OCI-LY7 (cell line): ENCODE data around the gene PLPP4.

Experiments
- EZH2phosphoT487 ChIP-seq: fragments of 200-600 bp; sonication (generic); IDR thresholded peaks from 2 replicates; pipeline ENCODE4 v1.6.1; 2018; ENCODE audit warnings: low read depth, borderline replicate concordance, mild to moderate bottlenecking, mixed run types, antibody characterized with exemption, low read length, moderate library complexity, mixed read lengths
- TF ChIP-seq, protein P1 (sequence below): fragments of 200-600 bp; sonication (generic); conservative IDR thresholded peaks from 2 replicates; pipeline ENCODE4 v1.5.1; 2014; ENCODE audit warnings: mild to moderate bottlenecking, antibody characterized with exemption, low read length, moderate library complexity, mixed read lengths

DNA sequence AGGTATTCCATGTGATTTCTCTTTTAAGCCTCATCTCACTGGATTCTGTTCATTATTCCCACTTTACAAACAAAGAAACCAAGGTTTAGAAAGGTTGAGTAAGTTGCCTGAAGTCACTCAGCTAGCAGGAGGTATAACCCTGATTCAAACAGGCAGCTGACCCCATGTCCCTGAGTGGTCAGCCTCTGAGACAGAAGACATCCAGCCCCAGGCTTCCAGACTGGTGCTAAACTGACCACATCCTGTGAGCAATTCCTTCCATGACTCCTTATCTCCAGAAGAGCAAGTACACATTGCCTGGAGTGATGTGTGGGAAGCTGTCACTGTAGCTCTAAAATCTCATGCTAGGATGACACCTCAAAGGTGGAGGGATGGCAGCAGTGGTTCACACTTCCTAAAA is 3.7 kb downstream of the PLPP4 start:
- TF ChIP-seq, protein P1, sequence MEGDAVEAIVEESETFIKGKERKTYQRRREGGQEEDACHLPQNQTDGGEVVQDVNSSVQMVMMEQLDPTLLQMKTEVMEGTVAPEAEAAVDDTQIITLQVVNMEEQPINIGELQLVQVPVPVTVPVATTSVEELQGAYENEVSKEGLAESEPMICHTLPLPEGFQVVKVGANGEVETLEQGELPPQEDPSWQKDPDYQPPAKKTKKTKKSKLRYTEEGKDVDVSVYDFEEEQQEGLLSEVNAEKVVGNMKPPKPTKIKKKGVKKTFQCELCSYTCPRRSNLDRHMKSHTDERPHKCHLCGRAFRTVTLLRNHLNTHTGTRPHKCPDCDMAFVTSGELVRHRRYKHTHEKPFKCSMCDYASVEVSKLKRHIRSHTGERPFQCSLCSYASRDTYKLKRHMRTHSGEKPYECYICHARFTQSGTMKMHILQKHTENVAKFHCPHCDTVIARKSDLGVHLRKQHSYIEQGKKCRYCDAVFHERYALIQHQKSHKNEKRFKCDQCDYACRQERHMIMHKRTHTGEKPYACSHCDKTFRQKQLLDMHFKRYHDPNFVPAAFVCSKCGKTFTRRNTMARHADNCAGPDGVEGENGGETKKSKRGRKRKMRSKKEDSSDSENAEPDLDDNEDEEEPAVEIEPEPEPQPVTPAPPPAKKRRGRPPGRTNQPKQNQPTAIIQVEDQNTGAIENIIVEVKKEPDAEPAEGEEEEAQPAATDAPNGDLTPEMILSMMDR = no peak
- no peak for TF ChIP-seq EZH2phosphoT487
